Erythroblast (primary cell): ENCODE data around the gene MS4A6A.

ENCODE experiments used
- GATA1 ChIP-seq: IDR thresholded peaks from 2 replicates; pipeline ENCODE4 v1.6.1; 2011; ENCODE audit warnings: low read depth, mild to moderate bottlenecking, control low read depth, low read length, moderate library complexity
- POLR2A ChIP-seq: IDR thresholded peaks from 2 replicates; pipeline ENCODE4 v1.6.1; 2011; ENCODE audit warnings: mild to moderate bottlenecking, low read length

GRCh38 chr11:60165951-60166350 is 16.9 kb downstream of the MS4A6A start:
- TF ChIP-seq POLR2A (no peak), GATA1 (no peak)
